NCI-H1694 (cell line): Measurements from ENCODE around the gene LRCH4.

ENCODE experiments used
- DNase-seq: peaks from one replicate; lab custom pipeline; 2025; lab: John Stamatoyannopoulos, UW

Gene LRCH4

DNA sequence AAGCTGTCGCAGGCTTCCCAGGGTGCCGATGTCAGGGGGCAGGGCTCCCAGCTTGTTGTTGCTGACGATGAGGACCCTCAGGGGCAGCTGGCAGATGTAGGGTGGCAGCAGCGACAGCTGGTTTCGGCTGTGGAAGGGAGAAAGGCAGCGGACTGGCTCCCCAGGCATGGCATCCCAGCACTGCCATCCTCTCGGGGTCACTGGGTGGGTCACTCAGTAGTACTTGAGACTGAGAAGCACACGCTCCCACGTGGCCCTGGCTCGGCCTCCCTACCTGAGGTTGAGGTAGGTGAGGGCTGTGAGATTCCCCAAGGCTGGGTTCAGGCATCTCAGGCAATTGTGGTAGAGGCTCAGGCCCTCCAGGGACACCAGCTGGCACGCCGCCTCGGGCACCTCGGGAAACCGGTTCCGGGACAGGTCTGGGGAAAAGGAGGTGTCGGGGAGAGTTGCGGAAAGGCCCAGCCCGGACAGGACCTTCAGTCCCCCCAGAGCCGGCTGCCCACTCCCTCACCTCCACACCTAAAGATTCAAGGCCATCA lies 3.8 kb downstream of the LRCH4 start:
- no peak for DNase-seq

DNA sequence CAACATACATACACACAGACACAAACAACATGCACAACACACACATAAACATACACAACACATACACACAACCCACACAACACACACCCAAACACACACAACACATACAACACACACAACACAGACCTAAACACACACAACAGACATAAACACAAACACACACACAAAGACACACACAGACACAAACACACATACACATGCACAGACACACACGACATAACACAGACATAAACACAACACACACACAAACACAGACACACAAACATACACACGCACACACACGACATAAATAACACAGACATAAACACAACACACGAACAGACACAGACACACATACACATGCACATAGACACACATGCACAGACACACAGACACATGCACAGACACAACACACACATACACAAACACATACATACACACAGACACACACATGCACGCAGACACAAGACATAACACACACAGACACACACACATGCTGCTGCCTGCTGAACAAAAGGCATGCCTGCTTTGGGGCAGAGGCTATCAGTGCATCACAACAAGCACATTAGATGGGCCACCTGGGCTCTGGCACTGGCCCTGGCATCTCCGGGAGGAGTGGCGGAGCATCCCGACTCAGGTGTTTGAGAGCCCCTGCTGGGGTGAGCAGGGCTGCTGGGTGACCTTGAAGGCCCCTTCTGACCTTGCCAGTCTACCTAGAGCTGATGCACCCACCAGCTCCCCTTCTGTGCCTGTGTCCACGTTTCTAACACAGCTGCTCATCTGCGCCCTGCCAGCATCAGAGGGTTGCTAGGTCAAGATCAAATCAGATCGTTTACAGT lies 5.3 kb downstream of the LRCH4 start:
- no peak for DNase-seq

DNA sequence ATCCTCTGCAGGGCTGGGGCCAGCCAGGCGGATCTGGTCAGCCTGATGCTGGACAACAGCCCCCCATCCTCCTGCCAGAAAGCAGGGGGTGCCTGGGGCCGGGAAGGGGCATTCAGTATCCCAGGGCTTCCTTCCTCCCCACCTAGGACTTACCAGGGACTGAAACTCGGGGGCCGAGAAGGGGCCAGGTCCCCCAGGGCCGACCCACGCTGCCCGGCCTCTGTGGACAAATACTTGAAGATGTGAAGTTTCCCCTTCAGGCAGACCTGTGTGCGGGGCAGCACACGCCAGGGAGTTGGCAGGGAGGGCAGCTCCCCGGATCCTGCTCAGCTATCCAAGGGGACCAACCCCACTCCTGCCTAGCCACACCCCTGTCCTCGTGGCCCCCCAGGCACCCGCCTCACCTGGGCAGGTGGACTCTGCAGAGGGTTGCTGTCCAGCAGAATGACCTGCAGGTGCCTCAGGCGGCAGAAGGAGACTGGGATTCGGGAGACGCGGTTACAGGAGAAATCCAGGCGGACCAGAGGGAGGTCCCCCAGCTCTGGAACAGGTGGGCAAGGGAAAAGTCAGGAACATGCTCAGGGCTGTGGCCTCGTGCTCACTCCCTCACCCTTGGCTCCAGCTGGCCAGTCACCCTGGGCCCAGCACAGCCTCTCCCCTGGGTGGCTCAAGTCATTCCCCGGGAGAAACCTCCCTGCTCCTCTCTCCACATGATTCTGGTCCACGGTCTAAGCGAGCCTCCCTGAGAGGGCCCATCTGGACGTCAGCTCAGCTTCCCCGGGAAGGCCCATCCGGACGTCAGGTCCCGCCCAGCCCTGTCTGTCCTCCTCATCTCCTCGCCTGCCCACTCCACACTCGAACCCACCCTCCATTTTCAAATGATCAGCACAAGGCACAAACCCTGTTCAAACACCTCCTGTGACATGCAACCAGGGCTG lies 7.4 kb downstream of the LRCH4 start:
- DNase-seq: no peak

DNA sequence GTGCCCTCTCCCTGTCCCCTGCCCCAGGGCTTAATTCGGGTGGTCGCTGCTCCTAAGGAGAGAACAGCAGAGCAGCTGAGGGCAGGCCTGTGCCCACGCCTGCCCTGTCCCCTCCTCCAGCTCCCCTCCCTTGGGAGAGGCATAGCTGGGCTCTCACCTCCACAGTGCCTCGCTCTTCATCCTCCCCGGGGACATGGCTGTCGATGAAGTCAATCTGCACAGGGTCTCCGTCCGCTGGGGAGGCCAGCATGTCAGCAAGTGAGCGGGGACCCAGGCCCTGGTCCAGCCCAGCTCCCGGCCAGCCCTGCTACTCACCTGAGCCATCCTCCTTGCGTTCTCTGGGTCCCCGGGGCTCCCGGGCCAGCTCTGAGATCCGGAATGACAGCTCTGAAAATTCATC lies 8.4 kb downstream of the LRCH4 start:
- no peak for DNase-seq

DNA sequence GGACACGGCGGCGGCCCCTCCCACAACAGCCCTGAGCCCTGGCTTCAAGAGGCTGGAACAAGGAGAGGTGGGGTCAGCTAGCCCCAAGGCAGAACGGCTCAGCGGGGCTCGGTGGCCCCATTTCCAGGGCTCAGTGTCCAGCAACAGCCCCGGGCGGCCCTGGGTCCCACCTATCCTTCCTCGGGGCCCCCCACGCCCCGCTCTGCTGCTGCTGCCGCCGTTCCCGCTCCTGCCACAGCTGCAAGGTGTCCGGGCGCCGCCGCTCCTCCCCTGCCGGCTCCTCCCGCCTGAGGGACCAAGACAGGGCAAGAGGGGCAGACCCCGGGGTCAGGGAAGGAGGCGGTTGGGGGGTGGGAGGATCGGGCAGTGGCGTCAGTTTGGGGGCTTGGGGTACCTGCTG lies 8.8 kb downstream of the LRCH4 start:
- DNase-seq: no peak

DNA sequence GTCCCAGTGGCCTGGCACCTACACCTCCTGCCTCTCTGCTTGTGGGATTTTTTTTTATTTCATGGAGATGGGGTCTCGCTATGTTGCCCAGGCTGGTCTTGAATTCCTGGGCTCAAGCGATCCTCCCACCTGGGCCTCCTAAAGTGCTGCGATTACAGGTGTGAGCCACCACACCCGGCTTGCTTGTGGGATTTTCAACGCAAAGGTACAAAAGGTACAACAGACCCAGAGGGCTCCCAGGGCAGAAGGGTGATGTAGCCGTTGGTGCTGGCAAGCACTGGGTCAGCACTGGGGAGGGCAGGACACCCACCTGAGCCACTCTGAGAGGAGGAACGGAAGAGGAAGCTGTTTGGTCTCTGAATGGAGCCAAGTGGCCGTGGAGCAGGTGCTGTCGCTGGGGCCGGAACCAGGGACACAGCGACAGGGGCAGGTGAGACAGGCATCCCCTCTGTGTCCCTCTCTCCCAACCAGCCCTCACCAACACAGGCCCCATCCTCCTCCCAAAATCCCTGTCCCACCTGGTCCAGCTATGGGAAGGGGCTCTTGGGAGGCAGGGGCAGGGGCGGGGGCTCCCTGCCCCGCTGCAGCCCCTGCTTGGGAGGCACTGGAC lies 9.4 kb downstream of the LRCH4 start:
- DNase-seq: no peak

DNA sequence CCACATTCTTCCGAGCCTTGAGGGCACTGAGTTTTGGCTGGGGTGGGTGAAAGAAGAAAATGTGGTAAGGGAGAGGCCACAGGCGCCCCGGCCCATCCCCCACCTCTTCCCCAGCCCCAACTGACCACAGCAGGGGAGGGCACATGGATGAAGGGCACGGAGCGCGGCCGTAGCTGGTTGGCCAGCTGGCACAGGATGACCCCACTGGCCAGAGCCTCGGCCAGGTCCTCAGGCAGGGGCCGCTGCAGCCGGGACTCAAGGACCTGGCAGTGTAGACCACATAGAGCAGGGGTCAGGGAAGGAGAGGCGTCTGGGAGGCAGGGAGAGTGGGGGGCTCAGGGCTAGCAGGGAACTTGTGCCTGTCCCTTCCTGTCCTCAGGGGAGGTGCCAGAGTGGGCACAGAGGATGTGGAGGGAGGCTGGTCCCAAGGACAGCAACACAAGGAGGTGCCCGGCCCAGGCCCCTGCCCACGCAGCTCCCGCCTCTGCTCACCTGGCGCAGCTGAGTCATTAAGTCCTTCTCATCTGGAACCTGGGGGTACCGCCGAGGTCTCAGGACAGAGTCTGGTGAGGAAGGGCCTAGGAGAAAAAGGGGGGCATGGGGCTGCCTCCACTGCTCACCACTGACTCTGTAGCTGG lies 10.1 kb downstream of the LRCH4 start:
- no peak for DNase-seq

DNA sequence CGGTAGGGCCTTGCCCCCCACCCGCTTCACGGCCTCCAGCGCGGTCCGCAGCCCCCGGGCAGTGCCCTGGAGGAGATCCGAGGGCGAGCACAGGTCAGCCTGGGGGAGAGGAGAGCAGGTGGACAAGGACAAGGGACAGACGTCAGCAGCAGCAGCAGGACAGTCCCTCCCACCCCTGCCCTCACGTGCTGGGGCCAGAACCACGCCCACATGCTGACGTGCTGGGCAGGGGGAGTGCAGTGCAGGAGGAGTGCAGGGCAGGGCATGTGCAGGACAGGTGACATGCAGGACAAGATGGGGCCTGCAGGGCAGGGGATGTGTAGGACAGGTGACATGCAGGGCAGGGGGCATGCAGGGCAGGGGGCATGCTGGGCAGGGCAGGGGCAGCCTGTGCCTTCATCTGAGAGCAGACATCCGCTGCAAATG lies 10.7 kb downstream of the LRCH4 start:
- no peak for DNase-seq

DNA sequence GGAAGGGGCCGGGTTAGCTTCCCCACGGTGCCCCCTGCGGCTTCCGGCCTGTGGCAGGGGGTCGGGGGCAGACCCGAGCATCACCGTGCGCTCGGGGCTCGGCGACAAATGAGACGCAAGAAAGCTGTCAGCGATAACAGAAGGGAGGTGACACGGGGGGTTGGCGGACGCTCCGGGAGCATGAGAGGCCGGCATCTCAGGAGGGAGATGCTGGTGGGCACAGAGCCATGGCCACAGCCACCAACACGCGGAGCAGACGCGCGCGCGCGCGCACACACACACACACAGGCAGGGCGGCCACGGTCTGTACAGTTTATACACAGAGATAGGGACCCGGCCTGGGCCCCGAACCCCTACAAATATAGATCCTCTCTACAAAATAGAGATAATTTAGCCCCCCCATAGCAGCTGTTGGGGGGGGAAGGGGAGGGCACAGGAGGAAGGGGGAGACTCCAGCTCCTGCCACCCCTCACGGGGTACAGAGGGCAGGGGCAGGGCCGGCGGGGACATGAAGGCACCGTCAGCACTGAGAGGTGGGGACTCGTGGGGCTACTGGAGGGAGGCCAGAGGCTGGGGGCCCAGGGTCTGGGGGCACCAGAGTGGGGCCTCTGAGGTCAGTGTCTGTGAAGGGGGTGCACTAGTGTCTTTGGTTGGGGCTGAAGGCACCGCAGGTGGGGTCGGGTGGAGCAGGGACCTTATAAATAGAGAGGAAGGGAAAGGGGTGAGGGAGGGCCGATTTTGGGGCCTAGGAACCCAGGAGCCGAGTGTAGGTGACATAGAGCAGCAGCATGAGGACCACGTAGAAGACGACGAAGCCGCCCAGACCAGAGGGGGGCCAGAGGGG lies 11.3 kb downstream of the LRCH4 start:
- no peak for DNase-seq

DNA sequence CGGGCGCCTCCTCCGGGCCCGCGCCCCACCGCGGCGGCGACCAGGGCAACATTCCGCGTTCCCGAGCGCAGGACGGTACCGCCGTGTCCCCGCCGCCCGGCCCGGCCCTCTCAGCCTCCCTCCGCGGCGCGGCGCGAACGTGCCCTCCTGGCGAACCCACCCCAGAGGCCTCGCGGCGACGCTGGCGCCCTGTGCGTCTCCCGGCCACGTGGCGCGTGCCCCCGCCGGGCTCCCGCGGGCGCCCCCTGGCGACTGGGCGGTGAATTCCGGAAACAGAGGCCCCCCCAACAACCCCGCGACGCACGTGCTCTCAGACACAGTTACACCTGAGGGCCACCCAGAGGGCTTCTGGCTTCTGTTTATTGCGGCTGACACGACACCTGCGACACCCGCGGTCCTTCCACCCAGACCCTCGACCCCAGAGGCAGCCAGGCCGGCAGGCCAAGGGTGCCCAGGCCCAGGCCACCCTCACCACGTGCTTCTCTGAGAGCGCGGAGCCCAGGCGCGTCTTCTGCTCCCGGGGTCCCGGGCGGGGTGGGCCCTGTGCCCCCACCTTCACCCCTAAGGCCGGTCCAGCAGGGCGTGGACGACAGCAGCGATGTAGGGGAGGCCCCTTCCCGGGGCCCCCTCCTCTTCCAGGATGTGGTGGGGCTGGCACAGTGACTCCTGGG lies 12.1 kb downstream of the LRCH4 start, which contains the start of gene SAP25:
TSS of gene SAP25 (minus strand) at position 210 of the 671 bp plus-strand sequence. CDS start at position 52, 158 bp downstream.
- DNase-seq: no peak

DNA sequence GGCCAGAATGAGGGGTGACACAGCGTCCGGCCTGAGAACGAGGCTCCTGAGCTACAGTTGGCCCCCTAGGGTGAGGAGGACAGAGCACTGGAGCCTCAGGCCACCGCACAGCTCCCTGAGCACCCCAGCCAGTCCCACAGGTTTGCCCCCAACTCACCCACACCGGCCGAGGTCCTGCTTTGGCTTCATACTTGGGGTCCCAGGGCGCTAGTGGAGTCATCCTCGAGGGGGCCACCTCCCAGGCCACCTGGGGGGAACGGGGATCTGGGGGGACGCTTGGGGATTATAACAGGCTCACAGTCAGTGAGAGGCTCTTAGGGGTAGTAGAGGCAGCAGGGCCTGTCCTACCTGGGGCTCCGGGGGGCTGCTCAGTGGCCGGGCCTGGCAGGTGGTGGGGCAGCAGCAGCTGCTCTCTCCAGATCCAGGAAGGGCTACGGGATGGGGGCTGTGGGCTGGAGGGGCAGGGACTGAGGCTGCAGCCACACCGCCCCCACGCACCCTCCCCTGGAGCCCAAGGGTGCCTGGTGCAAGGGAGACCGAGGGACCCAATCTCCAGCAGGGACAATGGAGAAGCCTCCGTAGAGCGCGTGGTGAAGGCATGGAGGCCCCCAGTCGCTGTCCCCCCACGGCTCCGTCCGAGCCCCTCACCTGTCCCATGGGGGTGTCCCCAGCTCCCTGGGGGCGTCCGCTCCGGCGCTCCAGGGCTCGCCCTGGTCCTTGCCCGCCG lies 12.8 kb downstream of the LRCH4 start:
- DNase-seq: no peak

DNA sequence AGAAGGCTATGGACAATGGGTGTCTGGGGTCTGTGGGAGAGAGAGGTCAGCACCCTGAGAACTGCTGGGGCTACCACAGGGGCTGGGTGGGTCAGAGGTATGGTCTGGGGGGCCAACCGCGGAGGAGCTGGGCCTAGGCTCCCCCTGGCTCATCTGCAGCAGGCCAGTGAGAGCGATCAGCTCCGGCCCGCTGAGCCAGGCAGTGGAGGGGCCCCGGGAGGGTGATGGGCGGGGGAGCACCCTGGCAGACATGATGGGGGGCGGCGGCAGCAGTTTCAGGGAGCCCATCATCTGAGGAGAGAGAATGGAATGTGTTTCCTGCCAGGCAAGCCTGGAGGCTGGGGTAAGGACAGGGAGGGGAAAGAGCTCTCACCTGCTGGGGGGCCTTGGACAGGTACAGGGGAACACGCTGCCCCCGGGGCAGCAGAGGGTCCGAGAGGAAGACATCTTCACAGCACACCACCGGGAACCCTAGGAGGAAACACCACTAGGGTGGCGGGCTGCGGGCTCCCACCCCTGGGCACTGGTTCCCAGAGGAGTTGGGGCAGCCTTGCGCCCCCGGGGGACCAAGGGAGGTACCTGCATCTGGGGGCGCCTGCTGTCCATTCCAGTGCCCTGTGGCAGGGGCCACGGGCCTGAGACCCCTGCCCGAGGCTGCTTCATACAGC lies 13.5 kb downstream of the LRCH4 start:
- DNase-seq: no peak

DNA sequence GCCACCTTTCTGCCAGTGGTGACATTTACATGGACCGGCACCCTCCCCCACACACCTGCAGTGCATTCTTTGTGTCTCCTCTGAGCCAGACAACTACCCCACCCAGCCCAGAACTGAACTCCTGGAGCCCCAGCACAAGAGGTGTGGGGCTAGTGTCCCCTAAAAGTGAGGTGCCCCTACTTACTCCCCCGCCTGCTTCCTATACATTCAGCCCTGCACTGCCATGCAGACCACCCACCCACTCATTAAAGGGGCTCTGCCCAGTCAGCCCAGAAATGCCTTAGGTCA lies 14.2 kb downstream of the LRCH4 start:
- DNase-seq: no peak

DNA sequence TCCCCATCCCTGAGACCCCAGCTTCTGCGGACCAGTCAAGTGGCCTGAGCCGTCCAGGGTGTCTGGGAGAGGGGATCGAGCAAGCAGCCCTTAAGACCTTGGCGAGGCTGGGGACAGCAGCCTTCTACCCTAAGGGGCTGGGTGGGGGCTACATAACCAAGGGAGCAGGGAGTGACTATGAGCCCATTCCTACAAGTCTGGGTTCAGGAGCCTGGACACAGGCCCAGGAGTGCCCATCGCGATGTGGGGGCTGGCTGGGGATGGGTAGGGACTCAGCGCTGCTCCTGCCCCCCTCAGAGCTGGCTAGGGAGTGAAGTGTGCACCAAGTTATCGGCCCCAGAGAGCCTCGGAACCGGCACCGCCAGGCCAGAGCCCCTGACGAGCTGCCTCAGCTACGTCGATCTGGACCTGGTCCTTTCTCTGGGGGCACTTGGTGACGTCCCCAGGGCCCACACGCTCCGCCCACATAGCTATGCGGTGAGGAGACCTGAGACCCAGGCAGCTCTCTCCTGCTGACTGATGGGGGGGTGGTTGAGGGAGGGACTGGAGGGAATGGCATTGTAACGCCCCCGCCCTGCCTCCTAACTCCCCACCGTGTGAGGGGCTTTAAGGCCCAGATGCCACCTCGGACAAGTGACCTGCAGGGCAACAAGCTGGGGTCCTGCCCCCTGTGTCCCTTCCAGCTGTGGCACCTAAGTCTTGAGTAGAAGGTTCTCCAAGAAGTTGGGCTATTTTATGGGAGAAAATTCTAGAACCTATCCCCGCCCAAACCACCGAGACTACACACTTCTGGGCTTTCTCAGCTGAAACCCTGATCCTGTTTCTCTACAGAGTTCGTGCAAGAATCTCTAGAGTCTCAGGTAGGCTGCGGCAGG lies 14.7 kb downstream of the LRCH4 start:
- DNase-seq: no peak

DNA sequence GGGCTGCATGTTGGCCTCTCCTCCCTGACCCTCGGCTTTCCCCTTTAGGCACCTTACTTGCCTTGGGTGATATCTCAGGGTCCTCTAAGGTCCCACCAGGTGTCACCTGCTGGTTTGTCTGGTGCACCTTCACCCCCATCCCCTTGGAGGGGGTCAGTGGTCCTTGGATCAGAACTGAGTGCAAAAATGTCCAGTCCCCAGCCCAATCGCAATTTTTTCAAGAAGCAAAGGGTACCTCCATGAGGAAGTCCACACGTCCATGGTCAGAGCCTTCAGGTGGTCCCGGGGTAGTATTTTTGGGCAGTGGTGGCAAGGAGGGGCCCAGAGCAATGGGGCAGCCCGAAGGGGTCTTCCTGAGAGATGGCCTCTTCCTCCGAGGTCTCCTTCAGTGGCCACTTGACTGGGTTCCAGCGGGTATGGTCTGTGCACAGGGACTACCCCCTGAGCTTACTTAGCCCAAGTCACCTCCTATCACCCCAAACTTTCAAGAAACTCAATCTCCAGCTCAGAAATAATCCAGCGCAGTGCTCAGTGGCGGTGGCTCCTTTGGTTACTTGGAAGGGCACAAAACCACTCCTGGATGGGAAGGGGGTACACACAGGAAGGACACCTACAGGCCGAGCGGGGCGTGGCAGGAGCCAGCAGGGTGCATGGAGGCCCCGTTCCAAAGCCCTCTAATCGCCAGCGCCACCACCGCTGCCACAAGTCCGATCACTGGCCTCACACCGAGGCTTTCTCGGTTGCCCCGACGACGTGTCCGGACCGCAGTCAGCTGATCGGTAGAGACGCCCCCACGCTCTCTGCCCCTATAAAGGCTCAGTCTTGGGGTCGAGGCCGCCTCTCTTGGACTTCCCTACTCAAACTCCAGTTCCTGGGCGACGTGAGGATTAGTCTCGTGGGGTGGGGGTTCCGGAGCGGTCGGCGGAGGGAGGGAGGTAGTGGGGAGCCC lies 16.8 kb downstream of the LRCH4 start:
- no peak for DNase-seq

DNA sequence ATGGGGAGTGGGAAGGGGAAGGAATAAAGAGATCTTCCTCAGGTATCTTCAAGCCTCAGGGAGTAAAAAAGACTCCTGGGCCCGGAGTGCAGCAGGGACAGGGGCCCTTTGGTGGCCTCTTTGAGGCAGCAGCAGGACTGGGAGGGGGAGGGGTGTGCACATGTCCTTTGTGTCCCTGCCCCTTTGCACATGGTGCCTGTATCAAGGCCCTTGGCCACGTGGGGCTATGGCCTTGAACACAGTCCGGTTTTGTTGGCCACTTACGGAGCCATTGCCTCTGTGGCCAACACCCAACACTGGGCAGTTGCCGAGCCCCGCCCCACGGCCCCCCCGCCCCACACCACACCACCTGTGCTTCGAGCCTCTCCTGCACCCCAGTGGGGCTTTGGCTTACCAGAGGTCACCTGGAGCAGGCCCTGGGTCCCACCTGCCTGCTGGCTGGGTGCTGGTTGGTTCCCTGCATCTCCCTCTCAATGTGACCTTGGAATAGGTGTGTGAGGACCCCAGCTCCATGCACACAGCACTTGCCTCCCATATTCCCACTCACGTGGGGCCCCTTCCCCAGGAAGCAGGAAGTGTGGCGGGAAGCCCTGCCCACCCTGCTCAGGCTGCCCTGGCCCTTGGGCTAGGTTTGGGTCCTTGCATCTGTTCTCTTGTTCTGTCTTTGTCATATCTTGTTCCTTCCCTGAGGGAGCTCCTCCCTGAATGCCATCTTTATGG lies 17.6 kb downstream of the LRCH4 start:
- no peak for DNase-seq
